Stomach (tissue), 4 donors: ENCODE measurements around the gene UBXN11.

ENCODE experiments used
- EP300 ChIP-seq: sonication (generic); formaldehyde crosslinking; IDR thresholded peaks from one replicate; pipeline ENCODE4 v1.6.1; 2017; ENCODE audit warnings: antibody characterized with exemption
- POLR2A ChIP-seq, 4 donors: fragments of 450-650 bp; IDR thresholded peaks; one replicate each; pipeline ENCODE4 v1.6.1; 2016; ENCODE audit warnings: antibody characterized with exemption in 4 of 4, control low read depth in 2 of 4, mild to moderate bottlenecking in 1 of 4, moderate library complexity in 1 of 4
- POLR2AphosphoS5 ChIP-seq, 3 donors: sonication (generic); formaldehyde crosslinking; IDR thresholded peaks; one replicate each; pipeline ENCODE4 v1.6.1; 2016; ENCODE audit warnings: antibody characterized with exemption in 3 of 3
- TF ChIP-seq, protein P1 (sequence below), 7 experiments: fragments of 450-650 bp in 4 of 7; fragments of 200-600 bp in 3 of 7; sonication (generic) in 3 of 7; IDR thresholded peaks; one replicate each; pipeline ENCODE4 v1.5.1; 2016 to 2019; ENCODE audit warnings: antibody characterized with exemption in 7 of 7, control low read depth in 2 of 7, mild to moderate bottlenecking in 1 of 7

DNA sequence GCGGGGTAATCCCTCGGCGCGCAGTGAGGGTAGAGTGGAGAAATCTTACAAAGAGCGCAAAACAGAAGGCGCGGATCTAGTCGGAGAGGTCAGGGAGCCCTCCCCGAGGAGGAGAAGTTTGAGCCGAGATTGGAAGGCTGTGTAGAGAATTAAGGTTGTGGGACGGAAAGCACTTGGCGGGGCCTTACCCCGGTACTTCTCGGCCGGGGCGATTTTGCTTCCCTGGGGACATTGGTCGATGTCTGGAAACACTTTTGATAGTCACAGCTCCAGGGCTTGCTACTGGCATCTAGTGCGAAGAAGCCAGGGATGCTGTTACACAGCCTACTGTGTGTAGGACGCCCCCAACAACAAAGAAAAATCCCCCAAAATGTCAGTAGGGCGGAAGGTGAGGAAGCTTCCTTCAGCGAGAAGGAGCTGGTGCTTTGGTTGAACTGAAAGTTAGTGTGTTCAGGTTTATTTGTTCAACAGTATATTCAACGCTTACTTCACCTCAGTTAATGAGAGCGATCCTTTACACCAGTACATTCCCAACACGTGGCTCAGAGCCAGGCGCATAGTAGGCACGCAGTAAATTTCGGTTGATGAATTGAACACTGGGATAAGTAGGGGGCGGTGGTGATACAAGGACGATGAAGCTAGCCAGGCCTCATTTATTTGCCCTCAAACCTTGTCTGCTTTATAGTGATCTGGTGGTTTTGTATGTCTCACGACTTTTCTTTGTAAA is 71.6 kb downstream of the UBXN11 start:
- no peak for TF ChIP-seq POLR2A (IDR thresholded peaks at IDR 0.05)
- TF ChIP-seq POLR2AphosphoS5 (IDR thresholded peaks at IDR 0.05) = no peak
- TF ChIP-seq, protein P1, sequence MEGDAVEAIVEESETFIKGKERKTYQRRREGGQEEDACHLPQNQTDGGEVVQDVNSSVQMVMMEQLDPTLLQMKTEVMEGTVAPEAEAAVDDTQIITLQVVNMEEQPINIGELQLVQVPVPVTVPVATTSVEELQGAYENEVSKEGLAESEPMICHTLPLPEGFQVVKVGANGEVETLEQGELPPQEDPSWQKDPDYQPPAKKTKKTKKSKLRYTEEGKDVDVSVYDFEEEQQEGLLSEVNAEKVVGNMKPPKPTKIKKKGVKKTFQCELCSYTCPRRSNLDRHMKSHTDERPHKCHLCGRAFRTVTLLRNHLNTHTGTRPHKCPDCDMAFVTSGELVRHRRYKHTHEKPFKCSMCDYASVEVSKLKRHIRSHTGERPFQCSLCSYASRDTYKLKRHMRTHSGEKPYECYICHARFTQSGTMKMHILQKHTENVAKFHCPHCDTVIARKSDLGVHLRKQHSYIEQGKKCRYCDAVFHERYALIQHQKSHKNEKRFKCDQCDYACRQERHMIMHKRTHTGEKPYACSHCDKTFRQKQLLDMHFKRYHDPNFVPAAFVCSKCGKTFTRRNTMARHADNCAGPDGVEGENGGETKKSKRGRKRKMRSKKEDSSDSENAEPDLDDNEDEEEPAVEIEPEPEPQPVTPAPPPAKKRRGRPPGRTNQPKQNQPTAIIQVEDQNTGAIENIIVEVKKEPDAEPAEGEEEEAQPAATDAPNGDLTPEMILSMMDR (IDR thresholded peaks at IDR 0.05) = peak in 1 of 7 experiments; percentile 5
- no peak for TF ChIP-seq EP300
